Activated CD4-positive, CD25-positive, alpha-beta regulatory T cell (primary cell): Measurements from ENCODE around the gene REXO2.

Experiments
- DNase-seq, 4 experiments: peaks; one replicate each; lab custom pipeline; 2025; lab: John Stamatoyannopoulos, UW

The REXO2 gene

GRCh38 chr11:114439229-114440120, at the start of gene REXO2:
Gene REXO2 (plus strand): TSS chr11:114439467. CDS start chr11:114439529, 62 bp downstream.
- peak; percentile 84 to 91 (median 89) for DNase-seq

- no peak for DNase-seq
Measured at GRCh38 chr11:114392735-114393667, 46.3 kb upstream of the REXO2 start.

GRCh38 chr11:114395736-114396135, 43.5 kb upstream of the REXO2 start:
- no peak for DNase-seq

- DNase-seq = no peak
Measured at GRCh38 chr11:114396916-114397315, 42.4 kb upstream of the REXO2 start.

GRCh38 chr11:114397349-114397982, 41.8 kb upstream of the REXO2 start:
- DNase-seq = no peak

GRCh38 chr11:114398303-114398920, 40.9 kb upstream of the REXO2 start:
- no peak for DNase-seq

- DNase-seq = no peak
Measured at GRCh38 chr11:114399490-114400215, 39.6 kb upstream of the REXO2 start.

GRCh38 chr11:114400216-114400914, 38.9 kb upstream of the REXO2 start, which contains the start of the genes C11orf71 and RBM7:
Gene C11orf71 (minus strand): TSS chr11:114400511. CDS start chr11:114400331, 180 bp downstream.
Gene RBM7 (plus strand): TSS chr11:114400666. CDS start chr11:114400672, 6 bp downstream.
- DNase-seq = peak; percentile 88 to 97 (median 94)

GRCh38 chr11:114400915-114401223, 38.4 kb upstream of the REXO2 start:
- no peak for DNase-seq

- DNase-seq = no peak
Measured at GRCh38 chr11:114401311-114401710, 38.0 kb upstream of the REXO2 start.

GRCh38 chr11:114412946-114413345, 26.3 kb upstream of the REXO2 start:
- DNase-seq = no peak

- DNase-seq = no peak
Measured at GRCh38 chr11:114413958-114414357, 25.3 kb upstream of the REXO2 start.

GRCh38 chr11:114416441-114416961, 22.8 kb upstream of the REXO2 start:
- DNase-seq = no peak

GRCh38 chr11:114426280-114426679, 13.0 kb upstream of the REXO2 start:
- DNase-seq = no peak

GRCh38 chr11:114430290-114430689, 9.0 kb upstream of the REXO2 start:
- no peak for DNase-seq

- DNase-seq = no peak
Measured at GRCh38 chr11:114432893-114433292, 6.4 kb upstream of the REXO2 start.

- DNase-seq = no peak
Measured at GRCh38 chr11:114433376-114433775, 5.9 kb upstream of the REXO2 start.

GRCh38 chr11:114438303-114438702, 964 bp upstream of the REXO2 start:
- no peak for DNase-seq

GRCh38 chr11:114440121-114440860, 1.0 kb downstream of the REXO2 start:
- no peak for DNase-seq
